Stomach (tissue), 4 donors: ENCODE data around the gene GPC4.

Experiments used
- CTCF ChIP-seq, 7 experiments: fragments of 450-650 bp in 4 of 7; fragments of 200-600 bp in 3 of 7; sonication (generic) in 3 of 7; IDR thresholded peaks; one replicate each; pipeline ENCODE4 v1.5.1; 2016 to 2019; ENCODE audit warnings: antibody characterized with exemption in 7 of 7, control low read depth in 2 of 7, mild to moderate bottlenecking in 1 of 7
- EP300 ChIP-seq: sonication (generic); formaldehyde crosslinking; IDR thresholded peaks from one replicate; pipeline ENCODE4 v1.6.1; 2017; ENCODE audit warnings: antibody characterized with exemption
- POLR2A ChIP-seq, 4 donors: fragments of 450-650 bp; IDR thresholded peaks; one replicate each; pipeline ENCODE4 v1.6.1; 2016; ENCODE audit warnings: antibody characterized with exemption in 4 of 4, control low read depth in 2 of 4, mild to moderate bottlenecking in 1 of 4, moderate library complexity in 1 of 4

GRCh38 chrX:133321451-133321850 lies 93.8 kb downstream of the GPC4 start:
- TF ChIP-seq CTCF (IDR thresholded peaks at IDR 0.05) (no peak), POLR2A (IDR thresholded peaks at IDR 0.05) (no peak), EP300 (no peak)
